ENCODE results near the gene LRRC47. TPM values are rescaled to one million over a fixed set of nuclear protein-coding genes. Genes with fewer than 3 reads are reported as not detected.

The LRRC47 gene
- total RNA-seq, 1 donor from 2014 or later = 57.0 TPM

DNA sequence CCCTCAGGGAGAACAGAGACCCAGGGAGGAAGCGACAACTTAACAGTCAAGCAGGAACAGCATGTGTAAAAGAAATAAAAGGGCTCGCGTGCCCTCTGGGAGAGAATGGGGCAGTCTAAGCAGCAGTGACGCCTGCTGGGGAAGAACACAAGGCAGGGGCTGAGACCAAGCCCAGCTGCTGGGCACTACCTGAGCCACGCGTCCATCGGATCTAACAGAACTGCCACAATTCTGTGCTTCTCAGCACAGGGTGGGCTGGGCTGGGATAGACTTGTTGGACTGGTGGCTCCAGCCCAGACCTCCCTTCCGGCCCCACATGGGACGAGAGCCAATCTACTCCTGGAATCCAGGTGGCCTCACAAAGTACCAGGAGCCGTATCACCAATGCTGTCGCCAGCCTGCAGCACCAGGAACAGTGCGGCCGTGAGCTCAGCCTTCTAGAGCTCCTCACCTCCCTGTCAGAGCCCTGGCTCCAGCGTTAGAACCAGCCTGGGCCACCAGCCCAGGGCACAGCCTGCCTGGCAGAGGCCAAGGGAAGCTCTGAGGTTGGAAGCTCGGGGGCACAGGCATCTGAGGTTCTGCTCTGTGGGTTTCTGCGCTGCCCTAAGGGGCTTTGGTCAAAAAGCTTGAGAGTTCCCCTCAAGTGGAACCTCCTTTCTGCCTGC lies 7.4 kb downstream of the LRRC47 start:
- Mint-ChIP-seq H3K27ac (no peak overlapping the region), H3K9me3 (ENCODE audit: low read depth) (no peaks in the 10 kb centered on the region), H3K27me3 (no peaks in the 10 kb centered on the region), H3K4me1 (ENCODE audit: low read depth) (peaks cover 3% of the 10 kb centered on the region), H3K36me3 (ENCODE audit: insufficient read depth) (peaks cover 14% of the 10 kb centered on the region), H3K4me3 (ENCODE audit: low read depth) (no peak overlapping the region)
- TF ChIP-seq, protein P1, sequence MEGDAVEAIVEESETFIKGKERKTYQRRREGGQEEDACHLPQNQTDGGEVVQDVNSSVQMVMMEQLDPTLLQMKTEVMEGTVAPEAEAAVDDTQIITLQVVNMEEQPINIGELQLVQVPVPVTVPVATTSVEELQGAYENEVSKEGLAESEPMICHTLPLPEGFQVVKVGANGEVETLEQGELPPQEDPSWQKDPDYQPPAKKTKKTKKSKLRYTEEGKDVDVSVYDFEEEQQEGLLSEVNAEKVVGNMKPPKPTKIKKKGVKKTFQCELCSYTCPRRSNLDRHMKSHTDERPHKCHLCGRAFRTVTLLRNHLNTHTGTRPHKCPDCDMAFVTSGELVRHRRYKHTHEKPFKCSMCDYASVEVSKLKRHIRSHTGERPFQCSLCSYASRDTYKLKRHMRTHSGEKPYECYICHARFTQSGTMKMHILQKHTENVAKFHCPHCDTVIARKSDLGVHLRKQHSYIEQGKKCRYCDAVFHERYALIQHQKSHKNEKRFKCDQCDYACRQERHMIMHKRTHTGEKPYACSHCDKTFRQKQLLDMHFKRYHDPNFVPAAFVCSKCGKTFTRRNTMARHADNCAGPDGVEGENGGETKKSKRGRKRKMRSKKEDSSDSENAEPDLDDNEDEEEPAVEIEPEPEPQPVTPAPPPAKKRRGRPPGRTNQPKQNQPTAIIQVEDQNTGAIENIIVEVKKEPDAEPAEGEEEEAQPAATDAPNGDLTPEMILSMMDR (IDR thresholded peaks at IDR 0.05; ENCODE audit: unreplicated experiment) = no peak
- DNase-seq (ENCODE audit: low spot score, unreplicated experiment) = no peak

DNA sequence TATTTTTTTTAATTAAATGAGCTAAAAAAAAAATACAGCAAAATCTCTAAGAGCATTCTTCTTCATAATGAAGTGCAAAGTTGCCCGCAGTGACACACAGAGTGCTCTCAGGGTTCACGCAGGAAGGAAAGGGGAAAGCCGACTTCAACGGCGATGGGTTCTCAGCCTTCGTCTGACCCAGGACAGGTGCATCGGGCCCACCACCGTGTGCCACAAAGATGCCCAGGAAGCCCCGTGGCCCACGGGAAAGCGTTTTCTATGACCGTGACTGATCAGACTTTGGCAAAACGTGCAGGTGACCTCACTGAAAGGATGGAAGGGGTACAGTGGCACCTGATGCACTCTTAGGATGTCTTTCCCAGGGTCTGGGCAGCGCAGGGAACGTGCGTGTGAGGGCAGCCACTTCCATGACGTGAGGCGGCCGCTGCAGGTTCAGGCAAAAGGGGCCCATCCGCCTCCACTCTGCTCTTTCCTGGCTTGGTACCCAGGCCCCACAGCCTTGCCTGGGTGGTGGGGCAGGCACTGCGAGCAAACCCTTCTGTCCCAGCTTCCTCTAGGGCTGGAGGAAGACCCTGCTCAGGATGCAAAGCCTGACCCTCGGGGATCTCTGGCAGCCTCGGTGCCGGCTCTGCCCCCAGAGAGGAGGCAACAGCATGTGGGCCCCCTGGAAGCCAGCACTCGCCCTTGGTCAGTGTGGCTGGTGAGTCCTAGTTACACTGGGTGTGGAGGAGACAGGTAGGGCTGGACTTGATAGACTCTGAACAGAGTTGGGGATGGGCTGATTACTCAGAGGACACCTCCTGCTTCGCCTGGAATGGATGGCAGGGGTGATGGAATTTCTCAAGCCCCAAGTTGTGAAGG lies 8.3 kb downstream of the LRRC47 start:
- Mint-ChIP-seq H3K4me1 (ENCODE audit: low read depth) (no peaks in the 10 kb centered on the region), H3K9me3 (ENCODE audit: low read depth) (no peaks in the 10 kb centered on the region), H3K27ac (no peak overlapping the region), H3K36me3 (ENCODE audit: insufficient read depth) (peaks cover 15% of the 10 kb centered on the region), H3K4me3 (ENCODE audit: low read depth) (no peak overlapping the region), H3K27me3 (no peaks in the 10 kb centered on the region)
- DNase-seq (ENCODE audit: low spot score, unreplicated experiment) = no peak
- TF ChIP-seq, protein P1 (IDR thresholded peaks at IDR 0.05; ENCODE audit: unreplicated experiment) = no peak

DNA sequence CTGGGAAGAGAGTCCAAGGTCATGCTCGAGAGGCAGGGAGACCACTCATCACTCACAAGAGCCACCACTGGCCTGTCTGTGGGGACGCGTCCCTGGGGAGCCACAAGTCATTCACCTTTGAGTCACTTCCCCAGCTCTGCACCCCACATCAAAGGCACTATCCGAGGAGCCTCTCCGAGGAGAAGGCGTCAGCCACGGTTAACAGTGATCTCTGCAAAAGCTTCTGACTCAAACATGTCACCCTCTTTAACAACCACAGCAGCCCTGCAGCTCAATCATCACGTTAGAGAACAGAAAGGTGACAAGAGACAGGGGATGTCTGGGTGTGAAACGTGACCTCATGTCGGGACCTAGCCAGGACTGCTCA lies 9.0 kb downstream of the LRRC47 start:
- TF ChIP-seq, protein P1 (IDR thresholded peaks at IDR 0.05; ENCODE audit: unreplicated experiment) = no peak
- Mint-ChIP-seq H3K4me3 (ENCODE audit: low read depth) (no peak overlapping the region), H3K4me1 (ENCODE audit: low read depth) (no peaks in the 10 kb centered on the region), H3K27ac (no peak overlapping the region), H3K9me3 (ENCODE audit: low read depth) (no peaks in the 10 kb centered on the region), H3K36me3 (ENCODE audit: insufficient read depth) (peaks cover 15% of the 10 kb centered on the region), H3K27me3 (no peaks in the 10 kb centered on the region)
- no peak for DNase-seq (ENCODE audit: low spot score, unreplicated experiment)

DNA sequence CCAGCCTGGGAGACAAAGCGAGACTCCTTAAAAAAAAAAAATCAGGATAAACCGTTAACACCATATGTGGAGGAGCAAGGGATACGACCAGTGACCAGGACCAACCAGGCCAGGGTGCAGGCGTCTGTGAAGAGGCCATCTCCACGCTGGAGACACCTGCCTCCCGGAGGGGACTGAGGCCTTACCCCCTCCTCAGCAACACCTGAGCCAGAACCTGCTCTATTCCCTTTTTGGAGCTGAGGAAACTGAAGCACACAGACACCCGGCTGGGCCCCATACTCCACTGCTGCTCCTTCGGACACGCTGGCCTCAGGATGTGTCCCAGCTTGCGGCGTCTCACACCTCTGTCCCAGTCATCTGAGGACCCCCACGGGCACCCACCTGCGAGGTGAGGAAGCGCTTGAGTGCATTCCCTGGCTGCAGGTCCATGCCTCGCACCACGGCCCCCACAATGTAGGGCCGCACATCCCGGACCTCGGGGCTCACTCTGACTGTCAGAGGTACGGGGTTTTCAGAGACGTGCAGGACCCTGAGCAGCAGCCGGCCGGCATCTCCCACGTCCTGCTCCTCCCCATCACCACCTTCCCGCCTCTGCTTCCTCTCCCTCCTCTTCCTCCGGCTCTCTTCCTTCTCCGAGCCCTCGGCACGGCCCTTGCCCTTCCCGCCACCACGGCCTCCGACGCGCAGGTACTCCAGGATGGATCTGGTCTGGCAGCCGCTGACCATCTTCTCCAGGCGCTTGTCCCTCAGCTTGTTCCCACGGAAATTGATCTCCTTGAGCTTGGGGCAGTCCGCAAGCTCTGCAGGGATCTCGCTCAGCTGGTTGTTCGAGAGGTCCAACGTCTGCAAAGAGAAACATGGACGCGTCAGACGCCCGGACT lies 9.6 kb downstream of the LRRC47 start:
- Mint-ChIP-seq H3K27ac (no peak overlapping the region), H3K4me3 (ENCODE audit: low read depth) (no peak overlapping the region), H3K9me3 (ENCODE audit: low read depth) (no peaks in the 10 kb centered on the region), H3K27me3 (no peaks in the 10 kb centered on the region), H3K4me1 (ENCODE audit: low read depth) (no peaks in the 10 kb centered on the region), H3K36me3 (ENCODE audit: insufficient read depth) (peaks cover 15% of the 10 kb centered on the region)
- DNase-seq (ENCODE audit: low spot score, unreplicated experiment) = no peak
- TF ChIP-seq, protein P1 (IDR thresholded peaks at IDR 0.05; ENCODE audit: unreplicated experiment) = no peak
